WI38 (cell line): ENCODE results near the gene SHISA2.

Experiments
- H3K4me3 ChIP-seq: 2 replicates; pipeline ENCODE4 v1.5.1; 2011; ENCODE audit warnings: low read depth, mild to moderate bottlenecking, control low read depth, low read length
- TF ChIP-seq, protein P1 (sequence below): IDR thresholded peaks from 2 replicates; pipeline ENCODE4 v1.5.1; 2012; ENCODE audit warnings: low read depth, mild to moderate bottlenecking, control low read depth, low read length

SHISA2 gene

DNA sequence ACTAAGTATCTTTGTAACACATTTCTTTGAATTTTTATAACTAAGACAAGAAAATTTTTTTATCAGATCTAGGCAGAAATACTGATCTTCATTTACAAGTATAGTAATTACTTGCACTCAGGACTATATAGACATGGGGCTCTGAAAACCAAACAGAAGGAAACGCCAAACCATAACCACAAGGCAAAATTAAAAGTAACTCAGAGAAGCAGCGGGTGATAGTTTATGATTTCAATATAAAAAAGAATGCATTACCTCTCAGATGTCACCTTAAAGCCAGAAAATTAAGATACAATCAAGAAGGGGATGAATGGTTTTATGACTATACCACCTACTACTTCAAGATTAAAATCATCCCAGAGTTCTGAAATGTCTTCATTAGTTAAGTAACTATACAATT is 6.7 kb downstream of the SHISA2 start:
- no peak overlapping the region for H3K4me3 ChIP-seq
- TF ChIP-seq, protein P1, sequence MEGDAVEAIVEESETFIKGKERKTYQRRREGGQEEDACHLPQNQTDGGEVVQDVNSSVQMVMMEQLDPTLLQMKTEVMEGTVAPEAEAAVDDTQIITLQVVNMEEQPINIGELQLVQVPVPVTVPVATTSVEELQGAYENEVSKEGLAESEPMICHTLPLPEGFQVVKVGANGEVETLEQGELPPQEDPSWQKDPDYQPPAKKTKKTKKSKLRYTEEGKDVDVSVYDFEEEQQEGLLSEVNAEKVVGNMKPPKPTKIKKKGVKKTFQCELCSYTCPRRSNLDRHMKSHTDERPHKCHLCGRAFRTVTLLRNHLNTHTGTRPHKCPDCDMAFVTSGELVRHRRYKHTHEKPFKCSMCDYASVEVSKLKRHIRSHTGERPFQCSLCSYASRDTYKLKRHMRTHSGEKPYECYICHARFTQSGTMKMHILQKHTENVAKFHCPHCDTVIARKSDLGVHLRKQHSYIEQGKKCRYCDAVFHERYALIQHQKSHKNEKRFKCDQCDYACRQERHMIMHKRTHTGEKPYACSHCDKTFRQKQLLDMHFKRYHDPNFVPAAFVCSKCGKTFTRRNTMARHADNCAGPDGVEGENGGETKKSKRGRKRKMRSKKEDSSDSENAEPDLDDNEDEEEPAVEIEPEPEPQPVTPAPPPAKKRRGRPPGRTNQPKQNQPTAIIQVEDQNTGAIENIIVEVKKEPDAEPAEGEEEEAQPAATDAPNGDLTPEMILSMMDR, result no peak

DNA sequence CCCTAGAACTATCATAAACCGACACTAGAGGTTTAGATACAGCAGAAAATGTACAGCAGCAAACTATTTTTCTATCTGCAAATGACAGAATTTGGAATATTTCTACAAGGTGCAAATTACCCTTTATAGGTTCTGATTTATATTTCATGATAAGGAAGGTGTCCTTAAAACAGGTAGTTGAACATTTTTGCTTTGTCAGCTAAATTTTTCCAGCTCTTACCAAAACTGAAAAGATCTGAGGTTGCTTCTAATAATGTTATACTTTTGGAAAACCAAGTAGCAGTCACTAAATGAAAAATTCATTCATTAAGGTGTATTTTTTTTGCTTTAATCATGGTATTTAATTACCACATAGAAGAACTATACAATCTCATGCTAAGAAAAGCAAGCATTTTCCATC is 9.0 kb downstream of the SHISA2 start:
- TF ChIP-seq, protein P1, result no peak

DNA sequence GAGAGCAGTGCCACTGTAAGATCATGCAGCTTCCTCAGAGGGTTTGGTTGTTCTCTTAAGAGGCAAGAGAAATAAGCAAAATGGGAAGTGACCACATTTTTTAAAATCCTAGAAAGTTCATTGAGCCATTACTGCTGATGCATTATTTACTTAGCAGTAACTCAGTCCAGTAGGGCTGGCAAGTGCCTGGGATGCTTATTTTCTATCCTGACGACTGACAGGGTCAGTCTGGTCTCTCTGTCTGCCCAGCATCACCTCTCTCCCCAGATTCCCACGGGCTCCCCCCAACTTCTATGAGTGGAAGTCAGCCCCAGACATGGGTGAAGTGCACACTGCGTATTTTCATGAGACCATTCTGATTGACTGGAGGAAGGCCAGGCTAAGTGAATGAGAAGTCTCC is 10.4 kb downstream of the SHISA2 start:
- TF ChIP-seq, protein P1, result no peak
- no peak overlapping the region for H3K4me3 ChIP-seq

More for the DNA sequence above, 9.0 kb downstream of the SHISA2 start:
- H3K4me3 ChIP-seq, result no peak overlapping the region

DNA sequence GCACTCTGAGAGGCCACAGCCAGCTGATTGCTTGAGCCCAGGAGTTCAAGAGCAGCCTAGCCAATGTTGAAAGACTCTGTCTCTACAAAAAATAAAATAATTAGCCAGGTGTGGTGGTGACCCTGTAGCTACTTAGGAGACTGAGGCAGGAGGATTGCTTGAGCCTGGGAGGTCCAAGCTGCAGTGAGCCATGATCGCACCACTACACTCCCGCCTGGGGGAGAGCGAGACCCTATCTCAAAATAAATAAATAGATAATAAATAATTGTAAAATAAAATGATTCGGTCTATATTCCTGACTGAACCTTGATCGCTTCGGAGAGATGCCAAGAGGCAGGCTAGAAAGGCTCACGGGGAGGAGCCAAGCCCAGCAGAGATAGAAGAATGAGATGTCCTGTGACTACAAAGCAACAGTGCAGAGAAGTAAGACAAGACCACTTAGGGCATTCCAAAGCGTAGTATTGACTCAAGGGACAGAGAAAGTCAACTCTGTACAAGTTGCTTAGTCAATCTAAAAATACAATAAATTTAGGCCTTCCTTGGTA is 12.8 kb downstream of the SHISA2 start:
- TF ChIP-seq, protein P1, result no peak
- H3K4me3 ChIP-seq, result no peak overlapping the region

DNA sequence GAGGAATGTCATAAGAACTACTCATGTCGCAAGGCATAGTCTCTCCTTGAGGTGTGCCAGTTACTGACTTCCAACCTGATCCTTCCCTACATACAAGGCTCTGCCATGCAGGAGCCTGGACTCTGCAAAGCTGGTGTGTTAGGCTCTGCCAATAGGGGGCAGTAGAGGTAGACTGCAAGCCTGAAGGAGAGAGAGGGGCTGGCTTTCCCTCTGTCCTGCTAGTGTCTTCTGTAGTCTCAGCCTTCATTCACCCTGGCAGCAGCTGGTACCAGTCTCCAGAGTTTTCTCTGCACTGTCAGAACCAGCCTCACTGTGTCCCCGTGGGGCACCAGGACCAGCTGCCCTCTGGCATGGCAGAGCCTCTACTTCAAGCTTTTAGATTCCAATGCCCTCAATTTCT is 14.5 kb downstream of the SHISA2 start:
- TF ChIP-seq, protein P1, result no peak
- H3K4me3 ChIP-seq, result no peak overlapping the region

DNA sequence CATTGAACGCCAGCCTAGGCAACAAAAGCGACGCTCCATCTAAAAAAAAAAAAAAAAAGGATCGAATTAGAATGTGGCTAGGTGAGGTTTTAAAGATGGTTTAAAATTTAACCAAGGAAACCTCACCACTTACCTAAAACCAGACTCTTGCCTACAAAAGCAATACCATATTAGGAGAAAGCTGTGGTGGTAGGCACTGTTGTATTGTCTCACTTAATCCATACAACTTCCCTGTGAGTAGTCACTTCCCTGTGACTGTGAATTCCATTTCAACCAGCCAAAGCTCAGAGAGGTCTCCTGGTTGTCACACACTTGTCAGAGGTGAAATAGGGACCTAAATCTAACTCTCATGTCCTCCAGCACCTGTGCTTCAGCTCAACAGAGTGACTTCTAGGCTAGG is 15.4 kb downstream of the SHISA2 start:
- no peak overlapping the region for H3K4me3 ChIP-seq
- TF ChIP-seq, protein P1, result no peak

DNA sequence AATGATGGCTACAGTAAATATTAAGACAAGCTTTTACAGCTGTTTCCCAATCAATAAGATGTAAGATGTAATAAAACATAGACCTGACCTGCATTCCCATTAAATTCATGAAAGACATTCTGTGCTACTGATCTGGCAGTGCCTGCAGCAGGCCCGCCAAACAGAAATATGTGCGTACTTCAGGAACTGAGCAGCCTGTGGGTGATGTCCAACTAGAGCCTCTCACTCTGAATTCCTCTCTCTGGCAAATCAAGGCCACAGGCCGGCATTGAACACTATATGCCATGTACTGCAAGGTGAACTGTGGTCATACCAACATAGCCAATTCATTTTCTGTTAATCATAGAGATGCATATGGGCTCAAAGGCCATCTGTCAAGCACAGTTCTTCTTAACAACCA is 17.8 kb downstream of the SHISA2 start:
- H3K4me3 ChIP-seq, result no peak overlapping the region
- TF ChIP-seq, protein P1, result no peak
